ENCODE data around the gene TRAPPC5. TPM values are rescaled to one million over a fixed set of nuclear protein-coding genes. Genes with fewer than 3 reads are reported as not detected.

The TRAPPC5 gene
- total and polyA plus RNA-seq, 10 of the 15 experiments (the other 5 are each of a cell fraction or from before 2014, with no cell fraction given): 4.2 to 210 (median 89.1) TPM

DNA sequence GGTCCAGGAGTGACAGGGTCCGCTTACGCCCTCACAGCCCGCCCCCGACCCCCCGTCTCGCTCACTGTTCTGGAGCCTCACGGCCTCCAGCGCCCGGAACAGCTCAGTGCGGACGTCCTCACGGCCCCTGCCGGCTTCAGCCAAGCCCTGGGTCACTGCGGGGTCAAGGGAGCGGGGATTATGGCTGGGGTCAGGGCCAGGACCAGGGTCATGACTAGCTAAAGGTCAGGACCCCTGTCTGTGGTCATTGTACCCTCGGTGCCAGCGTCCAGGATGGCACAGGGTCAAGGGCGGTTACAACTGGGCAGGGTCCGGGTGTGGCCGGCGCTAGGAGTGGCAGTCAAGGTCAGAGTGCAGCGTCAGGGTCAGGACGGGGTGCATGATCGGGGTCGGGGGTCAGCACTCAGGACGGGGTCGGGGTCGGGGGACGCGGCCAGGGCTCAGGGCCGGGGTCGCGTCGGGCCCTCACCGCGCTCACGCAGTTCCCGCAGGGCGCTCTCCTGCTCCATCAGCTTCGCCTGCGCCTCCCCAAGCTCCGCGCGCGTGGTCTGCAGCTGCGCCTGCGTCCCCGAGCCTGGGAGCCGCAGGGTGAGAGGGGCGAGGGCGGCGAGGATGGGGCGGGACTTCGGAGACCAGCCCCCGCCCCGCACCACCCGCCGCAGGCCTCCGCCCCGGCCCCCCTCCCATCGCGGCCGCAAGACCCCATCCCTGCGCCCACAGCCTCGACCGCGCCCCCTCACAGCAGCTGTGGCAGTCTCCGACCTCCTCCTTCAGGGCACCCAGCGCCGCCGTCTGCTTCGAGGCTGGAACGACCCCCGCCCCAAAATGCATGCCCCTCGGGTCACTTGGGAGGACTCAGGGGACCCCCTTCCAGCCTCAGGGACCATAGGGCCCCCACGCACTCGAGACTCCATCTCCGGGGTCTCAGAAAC, 49.9 kb downstream of the TRAPPC5 start:
- H3K9me3 ChIP-seq (replicated peaks; ENCODE audit: control insufficient read depth, insufficient read depth, low read length): no peaks in the 10 kb centered on the region
- H3K4me1 ChIP-seq (ENCODE audit: control insufficient read depth, insufficient read depth, low read length): no peaks in the 10 kb centered on the region; the same call in none of the 2 replicates
- H3K79me2 ChIP-seq (ENCODE audit: control insufficient read depth, insufficient read depth, low read length): no peaks in the 10 kb centered on the region
- ATAC-seq (peak; percentile 18; the same call in 2 of the 3 replicates), DNase-seq (ENCODE audit: low read depth, low spot score) (no peak), FAIRE-seq (no peak)
- no peaks in the 10 kb centered on the region for H3K36me3 ChIP-seq (ENCODE audit: control insufficient read depth in 2 of 2, insufficient read depth in 2 of 2, low read length in 1 of 2)
- no peak overlapping the region for H3K4me3 ChIP-seq
- no peak overlapping the region for H3K9ac ChIP-seq (ENCODE audit: control insufficient read depth, insufficient read depth, low read length)
- H3K27ac ChIP-seq (ENCODE audit: control insufficient read depth, insufficient read depth): no peak overlapping the region
- TF ChIP-seq RUNX3 (IDR thresholded peaks at IDR 0.05; ENCODE audit: low read length) (no peak), IRF4 (IDR thresholded peaks at IDR 0.05; ENCODE audit: low read depth, low read length) (no peak), NBN (IDR thresholded peaks at IDR 0.05) (no peak), SIN3A (IDR thresholded peaks at IDR 0.05; ENCODE audit: low read depth, low read length) (no peak), NR2F1 (conservative IDR thresholded peaks at IDR 0.05) (0 out of 2 replicates have a peak, but pooled peaks have one; percentile 27)
- no peaks in the 10 kb centered on the region for H4K20me1 ChIP-seq (ENCODE audit: control insufficient read depth, insufficient read depth)
- CTCF ChIA-PET: no interaction called here
- in situ Hi-C loops (cut with MboI) (no loop called here), intact Hi-C loops (cut with micrococcal nuclease; ENCODE audit: unreplicated experiment) (no loop called here)
- 30% methylated on average over 36 of the region's 78 CpGs for WGBS (ENCODE audit: insufficient coverage, insufficient replicate concordance, low lambda C conversion rate, missing lambda C conversion rate)
- H3K4me2 ChIP-seq (ENCODE audit: control insufficient read depth, insufficient read depth): no peak overlapping the region
- H3K27me3 ChIP-seq (replicated peaks in 1 of 2; ENCODE audit: control insufficient read depth in 2 of 2, insufficient read depth in 2 of 2, low read length in 1 of 2): peaks cover 4% of the 10 kb centered on the region in 2 experiments; a peak in 3 of 4 replicates
- RAD21 ChIA-PET (ENCODE audit: unreplicated experiment): no interaction called here
- SMC1A ChIA-PET (ENCODE audit: uncharacterized antibody, unreplicated experiment): no interaction called here
- no peak overlapping the region for H2AFZ ChIP-seq (ENCODE audit: control insufficient read depth, low read depth, low read length)
- BruUV-seq (replicated peaks): no TSS peak
- POLR2A ChIA-PET: no interaction called here

DNA sequence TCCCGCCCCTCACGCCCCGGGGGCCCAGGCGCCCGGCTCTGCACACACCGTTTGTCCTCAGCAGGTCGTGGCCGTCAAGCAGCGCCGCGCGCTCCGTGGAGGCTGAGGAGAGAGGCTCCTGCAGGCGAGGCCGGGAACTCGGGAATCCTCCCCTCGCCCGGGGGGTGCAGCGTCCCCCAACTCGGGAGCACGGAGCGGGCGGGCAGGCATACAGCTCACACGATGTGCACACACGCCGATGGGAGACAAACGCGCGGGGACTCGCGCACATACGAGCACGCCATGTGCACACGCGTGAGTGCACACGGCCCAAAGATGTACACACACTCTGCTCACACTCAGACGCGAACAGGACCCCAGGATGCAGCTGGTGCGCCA, 50.6 kb downstream of the TRAPPC5 start:
- ChIA-PET RAD21 (ENCODE audit: unreplicated experiment) (no interaction called here), SMC1A (ENCODE audit: uncharacterized antibody, unreplicated experiment) (no interaction called here), CTCF (no interaction called here), POLR2A (no interaction called here)
- WGBS (ENCODE audit: insufficient coverage, insufficient replicate concordance, low lambda C conversion rate, missing lambda C conversion rate): 84% methylated on average over 36 of the region's 39 CpGs
- Histone ChIP-seq H3K4me1 (ENCODE audit: control insufficient read depth, insufficient read depth, low read length) (no peaks in the 10 kb centered on the region; the same call in none of the 2 replicates), H3K36me3 (ENCODE audit: control insufficient read depth in 2 of 2, insufficient read depth in 2 of 2, low read length in 1 of 2) (no peaks in the 10 kb centered on the region), H3K27me3 (replicated peaks in 1 of 2; ENCODE audit: control insufficient read depth in 2 of 2, insufficient read depth in 2 of 2, low read length in 1 of 2) (peaks cover 4% of the 10 kb centered on the region in 2 experiments; a peak in 3 of 4 replicates), H3K79me2 (ENCODE audit: control insufficient read depth, insufficient read depth, low read length) (no peaks in the 10 kb centered on the region), H3K4me3 (no peak overlapping the region), H3K9ac (ENCODE audit: control insufficient read depth, insufficient read depth, low read length) (no peak overlapping the region), H3K9me3 (replicated peaks; ENCODE audit: control insufficient read depth, insufficient read depth, low read length) (no peaks in the 10 kb centered on the region), H3K4me2 (ENCODE audit: control insufficient read depth, insufficient read depth) (no peak overlapping the region), H2AFZ (ENCODE audit: control insufficient read depth, low read depth, low read length) (no peak overlapping the region), H4K20me1 (ENCODE audit: control insufficient read depth, insufficient read depth) (no peaks in the 10 kb centered on the region), H3K27ac (ENCODE audit: control insufficient read depth, insufficient read depth) (no peak overlapping the region)
- ATAC-seq (no peak), FAIRE-seq (no peak), DNase-seq (ENCODE audit: low read depth, low spot score) (no peak)
- no TSS peak for BruUV-seq (replicated peaks)
- in situ Hi-C loops (cut with MboI): no loop called here
- intact Hi-C loops (cut with micrococcal nuclease; ENCODE audit: unreplicated experiment): no loop called here
- no peak for TF ChIP-seq EP300 (IDR thresholded peaks at IDR 0.05; ENCODE audit: borderline replicate concordance in 1 of 2, control insufficient read depth in 1 of 2, low read depth in 2 of 2, low read length in 2 of 2)
- TF ChIP-seq HDAC6 (IDR thresholded peaks at IDR 0.05; ENCODE audit: unreplicated experiment): no peak
- TF ChIP-seq, protein P1, sequence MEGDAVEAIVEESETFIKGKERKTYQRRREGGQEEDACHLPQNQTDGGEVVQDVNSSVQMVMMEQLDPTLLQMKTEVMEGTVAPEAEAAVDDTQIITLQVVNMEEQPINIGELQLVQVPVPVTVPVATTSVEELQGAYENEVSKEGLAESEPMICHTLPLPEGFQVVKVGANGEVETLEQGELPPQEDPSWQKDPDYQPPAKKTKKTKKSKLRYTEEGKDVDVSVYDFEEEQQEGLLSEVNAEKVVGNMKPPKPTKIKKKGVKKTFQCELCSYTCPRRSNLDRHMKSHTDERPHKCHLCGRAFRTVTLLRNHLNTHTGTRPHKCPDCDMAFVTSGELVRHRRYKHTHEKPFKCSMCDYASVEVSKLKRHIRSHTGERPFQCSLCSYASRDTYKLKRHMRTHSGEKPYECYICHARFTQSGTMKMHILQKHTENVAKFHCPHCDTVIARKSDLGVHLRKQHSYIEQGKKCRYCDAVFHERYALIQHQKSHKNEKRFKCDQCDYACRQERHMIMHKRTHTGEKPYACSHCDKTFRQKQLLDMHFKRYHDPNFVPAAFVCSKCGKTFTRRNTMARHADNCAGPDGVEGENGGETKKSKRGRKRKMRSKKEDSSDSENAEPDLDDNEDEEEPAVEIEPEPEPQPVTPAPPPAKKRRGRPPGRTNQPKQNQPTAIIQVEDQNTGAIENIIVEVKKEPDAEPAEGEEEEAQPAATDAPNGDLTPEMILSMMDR (IDR thresholded peaks at IDR 0.05 in 2 of 3, conservative IDR thresholded peaks at IDR 0.05 in 1 of 3; ENCODE audit: control insufficient read depth in 2 of 3, extremely low read depth in 1 of 3, insufficient read depth in 1 of 3, low read depth in 3 of 3, low read length in 3 of 3): no peak
- TF ChIP-seq SUPT20H (IDR thresholded peaks at IDR 0.05; ENCODE audit: borderline replicate concordance, control insufficient read depth, low read depth, low read length): no peak
- TF ChIP-seq GABPA (IDR thresholded peaks at IDR 0.05; ENCODE audit: low read depth): no peak
- TF ChIP-seq WRNIP1 (IDR thresholded peaks at IDR 0.05; ENCODE audit: borderline replicate concordance, low read depth, low read length): no peak
- no peak for TF ChIP-seq KLF5 (IDR thresholded peaks at IDR 0.05; ENCODE audit: partially characterized antibody)
- TF ChIP-seq PAX8 (IDR thresholded peaks at IDR 0.05): no peak
- TF ChIP-seq BRCA1 (IDR thresholded peaks at IDR 0.05; ENCODE audit: low read depth, low read length): no peak
- TF ChIP-seq NR2C1 (IDR thresholded peaks at IDR 0.05): no peak

Data from GM12878 (cell line).